ENCODE results near the gene ATG9A. TPM values are rescaled to one million over a fixed set of nuclear protein-coding genes. Genes with fewer than 3 reads are reported as not detected.

The ATG9A gene
- polyA plus RNA-seq, 1 donor from 2014 or later: 26.2 TPM

GRCh38 chr2:219266886-219267285 is 37.5 kb upstream of the ATG9A start:
- H3K9me3 ChIP-seq (ENCODE audit: low read length): no peaks in the 10 kb centered on the region
- no peaks in the 10 kb centered on the region for H3K79me2 ChIP-seq (replicated peaks; ENCODE audit: insufficient read depth, low read length)
- no peak overlapping the region for H3K9ac ChIP-seq (ENCODE audit: low read length)
- H3K4me3 ChIP-seq (ENCODE audit: low read length): no peak overlapping the region
- no peak overlapping the region for H2AFZ ChIP-seq (ENCODE audit: low read depth, low read length)
- H3K27ac ChIP-seq (ENCODE audit: low read length): no peak overlapping the region
- H3K36me3 ChIP-seq (ENCODE audit: insufficient read depth, low read length): no peaks in the 10 kb centered on the region
- H3K27me3 ChIP-seq (ENCODE audit: insufficient read depth, low read depth, low read length): peaks cover 8% of the 10 kb centered on the region
- no peaks in the 10 kb centered on the region for H3F3A ChIP-seq (ENCODE audit: insufficient read depth, low read length, poor library complexity, severe bottlenecking)
- H3K4me2 ChIP-seq (ENCODE audit: low read length): no peak overlapping the region
- no peaks in the 10 kb centered on the region for H4K20me1 ChIP-seq (ENCODE audit: insufficient read depth)
- no peaks in the 10 kb centered on the region for H3K9me2 ChIP-seq (ENCODE audit: insufficient read depth, low read length)
- no peak for TF ChIP-seq EZH2 (IDR thresholded peaks at IDR 0.05; ENCODE audit: borderline replicate concordance, insufficient read depth, low read length, poor library complexity, severe bottlenecking)
- no peak for TF ChIP-seq REST (IDR thresholded peaks at IDR 0.05; ENCODE audit: borderline replicate concordance)
- TF ChIP-seq CTCF (IDR thresholded peaks at IDR 0.05; ENCODE audit: poor library complexity, severe bottlenecking): no peak
- TF ChIP-seq SMC3 (conservative IDR thresholded peaks at IDR 0.05; ENCODE audit: poor library complexity): no peak
- no peak for TF ChIP-seq MXI1 (conservative IDR thresholded peaks at IDR 0.05; ENCODE audit: poor library complexity, severe bottlenecking)
- no peak for TF ChIP-seq TAF1 (IDR thresholded peaks at IDR 0.05; ENCODE audit: low read depth)

- Histone ChIP-seq H3K9ac (ENCODE audit: low read length) (no peak overlapping the region), H3K36me3 (ENCODE audit: insufficient read depth, low read length) (no peaks in the 10 kb centered on the region)
- TF ChIP-seq POLR2AphosphoS5 (IDR thresholded peaks at IDR 0.05): no peak
- TF ChIP-seq EP300 (conservative IDR thresholded peaks at IDR 0.05; ENCODE audit: poor library complexity, severe bottlenecking): no peak
- no peak for TF ChIP-seq REST (IDR thresholded peaks at IDR 0.05; ENCODE audit: borderline replicate concordance)
- TF ChIP-seq CTCF (IDR thresholded peaks at IDR 0.05; ENCODE audit: poor library complexity, severe bottlenecking): no peak
- no peak for TF ChIP-seq MXI1 (conservative IDR thresholded peaks at IDR 0.05; ENCODE audit: poor library complexity, severe bottlenecking)
Measured at GRCh38 chr2:219266232-219266631, 36.8 kb upstream of the ATG9A start.

More at GRCh38 chr2:219266232-219266631, 36.8 kb upstream of the ATG9A start:
- Histone ChIP-seq H4K20me1 (ENCODE audit: insufficient read depth) (no peaks in the 10 kb centered on the region), H3K9me2 (ENCODE audit: insufficient read depth, low read length) (no peaks in the 10 kb centered on the region), H3K4me3 (ENCODE audit: low read length) (no peak overlapping the region), H3K27me3 (ENCODE audit: insufficient read depth, low read depth, low read length) (peaks cover 9% of the 10 kb centered on the region), H2AFZ (ENCODE audit: low read depth, low read length) (no peak overlapping the region), H3F3A (ENCODE audit: insufficient read depth, low read length, poor library complexity, severe bottlenecking) (no peaks in the 10 kb centered on the region), H3K9me3 (ENCODE audit: low read length) (no peaks in the 10 kb centered on the region), H3K27ac (ENCODE audit: low read length) (no peak overlapping the region), H3K4me2 (ENCODE audit: low read length) (no peak overlapping the region), H3K79me2 (replicated peaks; ENCODE audit: insufficient read depth, low read length) (no peaks in the 10 kb centered on the region)
